Measurements from ENCODE around the gene MAP2.

DNA sequence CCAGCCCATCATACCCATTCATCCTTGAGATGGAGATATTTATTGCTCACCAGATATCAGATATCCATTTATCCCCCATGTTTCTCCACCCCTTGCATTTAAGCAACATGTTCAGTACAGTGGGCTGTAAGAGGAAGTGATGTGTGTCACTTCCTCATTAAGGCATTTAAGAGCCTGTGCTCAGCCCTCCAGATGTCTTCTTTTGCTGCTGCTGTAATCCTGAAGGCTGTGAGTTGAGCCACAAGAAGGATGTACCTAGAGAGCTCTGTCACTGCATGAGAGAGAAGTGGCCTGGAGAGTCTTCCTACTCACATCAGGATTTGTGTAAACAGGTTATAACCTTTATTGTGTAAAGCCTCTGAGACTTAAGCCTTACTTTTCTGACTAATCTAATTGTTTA, 195.9 kb downstream of the MAP2 start:
- TF ChIP-seq POLR2AphosphoS5 (IDR thresholded peaks at IDR 0.05; ENCODE audit: low read depth, low read length) (no peak), POLR2A (IDR thresholded peaks at IDR 0.05; ENCODE audit: low read depth, low read length) (no peak)
